Measurements from ENCODE around the gene STRN3.

The STRN3 gene

DNA sequence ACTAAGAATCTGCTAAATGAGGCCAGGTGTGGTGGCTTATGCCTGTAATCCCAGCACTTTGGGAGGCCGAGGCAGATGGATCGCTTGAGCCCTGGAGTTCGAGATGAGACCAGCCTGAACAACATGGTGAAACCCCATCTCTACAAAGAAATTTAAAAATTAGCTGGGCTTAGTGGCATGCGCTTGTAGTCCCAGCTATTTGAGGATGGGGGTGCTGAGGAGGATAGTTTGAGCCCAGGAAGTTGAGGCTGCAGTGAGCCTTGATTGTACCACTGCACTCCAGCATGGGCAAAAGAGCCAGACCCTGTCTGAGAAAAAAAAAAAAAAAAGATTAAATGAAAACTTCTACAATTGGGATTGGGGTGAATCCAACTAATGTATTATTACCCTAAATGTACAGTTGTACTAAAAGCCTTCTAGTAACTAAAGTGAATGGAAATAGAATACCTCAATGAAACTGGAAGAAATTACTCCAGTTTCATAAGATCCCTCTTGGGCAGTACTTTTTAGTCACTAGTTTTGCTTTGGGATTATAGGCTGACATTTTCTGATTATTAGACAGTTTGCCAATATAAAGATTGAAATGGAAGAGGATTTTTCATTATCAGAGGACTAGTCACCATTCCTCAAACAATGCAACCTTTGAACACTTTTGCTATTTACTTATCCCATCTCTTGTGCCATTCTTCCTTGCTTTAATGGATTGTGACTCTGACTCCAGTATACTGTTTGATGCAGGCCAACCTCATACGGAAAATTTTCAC lies 137.5 kb downstream of the STRN3 start:
- TF ChIP-seq CTCF (IDR thresholded peaks at IDR 0.05; ENCODE audit: control insufficient read depth, extremely low read depth, insufficient read depth): no peak
- no peak overlapping the region for H3K4me3 ChIP-seq (ENCODE audit: low read depth, low read length)
- DNase-seq (ENCODE audit: low read depth): no peak

GRCh38 chr14:30885840-30886740 lies 140.1 kb downstream of the STRN3 start:
- no peak for DNase-seq (ENCODE audit: low read depth)
- TF ChIP-seq CTCF (IDR thresholded peaks at IDR 0.05; ENCODE audit: control insufficient read depth, extremely low read depth, insufficient read depth): no peak
- H3K4me3 ChIP-seq (ENCODE audit: low read depth, low read length): no peak overlapping the region

- H3K4me3 ChIP-seq (ENCODE audit: low read depth, low read length): no peak overlapping the region
- no peak for TF ChIP-seq CTCF (IDR thresholded peaks at IDR 0.05; ENCODE audit: control insufficient read depth, extremely low read depth, insufficient read depth)
- DNase-seq (ENCODE audit: low read depth): no peak
Observed at GRCh38 chr14:30884901-30885300, 141.3 kb downstream of the STRN3 start.

DNA sequence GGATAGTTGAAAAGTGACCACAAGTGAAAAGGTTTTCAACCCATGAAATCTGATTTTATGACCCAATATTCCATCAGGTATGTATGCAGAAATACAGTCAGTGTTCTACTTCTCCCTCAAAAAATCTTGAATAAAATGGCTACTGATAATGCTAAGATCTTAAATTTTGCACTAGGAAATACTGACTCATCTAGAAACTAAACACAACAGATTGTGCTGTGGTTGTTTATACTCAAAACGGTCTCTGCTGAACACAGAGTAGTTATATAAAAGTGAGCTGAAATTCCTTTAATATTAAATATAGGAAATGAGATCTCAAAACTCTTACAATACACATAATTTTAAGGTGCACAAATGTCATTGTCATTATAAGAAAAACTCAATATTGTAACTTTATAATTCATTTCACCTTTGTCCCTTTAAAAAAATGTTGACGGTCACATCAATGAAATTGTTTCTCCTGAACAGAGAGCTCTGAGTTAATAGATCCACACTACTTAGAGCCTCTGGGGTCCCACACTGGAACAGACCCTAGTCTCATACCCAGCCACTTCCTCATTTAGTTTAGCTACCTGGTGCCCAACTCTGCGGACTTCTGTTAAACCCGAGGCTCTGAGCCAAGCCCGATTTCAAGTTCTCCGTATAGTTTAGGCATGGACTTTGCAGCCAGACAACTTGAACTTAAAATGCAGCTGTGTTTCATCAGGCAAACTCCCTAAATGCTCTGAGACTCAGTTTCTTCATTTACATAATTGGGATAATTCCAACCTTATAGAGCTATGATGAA lies 142.5 kb downstream of the STRN3 start:
- no peak for TF ChIP-seq CTCF (IDR thresholded peaks at IDR 0.05; ENCODE audit: control insufficient read depth, extremely low read depth, insufficient read depth)
- DNase-seq (ENCODE audit: low read depth): no peak
- no peak overlapping the region for H3K4me3 ChIP-seq (ENCODE audit: low read depth, low read length)

GRCh38 chr14:30882431-30882830 lies 143.7 kb downstream of the STRN3 start:
- no peak for DNase-seq (ENCODE audit: low read depth)
- no peak overlapping the region for H3K4me3 ChIP-seq (ENCODE audit: low read depth, low read length)
- no peak for TF ChIP-seq CTCF (IDR thresholded peaks at IDR 0.05; ENCODE audit: control insufficient read depth, extremely low read depth, insufficient read depth)

DNA sequence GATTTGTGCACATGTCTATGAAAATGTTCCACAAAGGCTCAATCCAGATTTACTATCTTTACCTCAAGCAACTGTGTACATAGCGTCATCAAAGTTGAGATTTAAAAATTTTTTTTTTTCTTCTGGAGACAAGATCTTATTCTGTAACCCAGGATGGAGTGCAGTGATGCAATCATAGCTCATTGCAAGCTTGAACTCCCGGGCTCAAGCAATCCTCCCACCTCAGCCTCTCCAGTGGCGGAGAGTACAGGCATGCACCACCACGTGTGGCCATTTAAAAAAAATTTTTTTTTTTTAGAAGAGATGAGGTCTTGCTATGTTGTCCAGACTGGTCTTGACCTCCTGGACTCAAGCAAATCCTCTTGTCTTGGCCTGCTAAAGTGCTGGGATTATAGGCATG lies 149.5 kb downstream of the STRN3 start:
- no peak overlapping the region for H3K4me3 ChIP-seq (ENCODE audit: low read depth, low read length)
- DNase-seq (ENCODE audit: low read depth): no peak
- TF ChIP-seq CTCF (IDR thresholded peaks at IDR 0.05; ENCODE audit: control insufficient read depth, extremely low read depth, insufficient read depth): no peak
